Measurements from ENCODE around the gene BMPR2. TPM values are rescaled to one million over a fixed set of nuclear protein-coding genes. Genes with fewer than 3 reads are reported as not detected.
A peak's percentile ranks its signal among the peaks of the same experiment; 100 is the strongest.

BMPR2 gene
- total RNA-seq, 1 donor from 2014 or later = 15.0 TPM

DNA sequence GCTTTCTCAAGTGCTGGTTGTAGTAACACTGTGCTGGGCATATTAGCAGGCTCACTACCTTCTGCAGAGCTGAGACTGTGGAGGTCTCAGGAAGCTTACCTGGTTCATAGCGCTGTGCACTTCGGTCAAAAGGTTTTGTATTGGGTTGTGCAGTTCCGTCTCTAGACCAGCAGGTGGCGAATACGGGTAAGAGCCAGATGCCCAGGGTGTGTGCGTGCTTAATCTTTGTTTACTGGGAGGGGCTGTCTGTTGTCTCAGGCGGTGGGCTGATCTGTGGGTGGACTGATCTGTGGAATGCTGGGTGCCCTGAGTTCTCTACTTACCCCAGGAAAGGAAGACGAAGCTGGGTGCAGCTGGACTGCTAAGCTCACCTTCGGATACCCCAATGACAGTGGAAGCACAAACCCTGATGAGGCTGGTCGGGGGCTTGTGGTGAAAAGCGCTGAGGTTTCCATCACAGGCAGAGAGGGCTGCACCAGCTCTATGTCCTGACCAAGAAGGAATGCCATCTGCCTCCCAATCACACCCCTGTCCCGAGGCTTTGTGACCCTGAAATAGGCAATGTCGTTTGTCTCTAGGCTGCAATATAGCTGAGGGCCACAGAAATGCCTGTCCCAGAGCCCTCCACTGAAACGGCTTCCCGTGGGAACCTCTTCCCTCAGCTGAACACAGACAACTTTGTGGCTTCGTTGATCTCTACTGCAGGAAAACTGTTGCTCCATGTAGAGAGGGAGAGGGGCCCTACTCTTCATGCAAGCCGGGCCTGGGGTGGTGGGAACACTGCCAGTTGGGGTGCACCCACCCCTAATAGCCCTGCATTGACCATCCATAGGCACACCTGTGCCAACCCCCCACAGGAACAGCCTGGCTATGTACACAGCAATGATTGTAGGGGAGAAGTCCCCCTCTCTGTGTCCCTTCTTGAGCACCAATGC lies 212.8 kb downstream of the BMPR2 start:
- DNase-seq (ENCODE audit: low spot score) (peak; percentile 69), ATAC-seq (peak; percentile 99)

DNA sequence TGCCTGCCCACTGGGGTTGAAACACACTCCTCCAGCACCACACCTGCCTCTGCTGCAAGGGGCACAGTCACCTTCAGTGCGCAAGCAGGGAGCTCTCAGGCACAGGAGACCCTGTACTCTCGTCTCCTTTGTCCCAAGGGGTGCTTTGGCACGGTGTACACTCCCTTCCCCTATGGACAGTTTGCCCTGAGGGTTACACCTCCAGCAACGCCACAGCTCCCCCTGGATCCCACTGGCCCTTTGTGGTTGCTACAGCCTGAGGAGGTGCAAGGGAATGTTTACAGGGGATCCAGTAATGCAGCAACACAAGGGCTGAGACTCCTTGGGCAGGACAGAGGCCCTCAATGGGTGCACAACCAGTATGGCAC lies 213.4 kb downstream of the BMPR2 start:
- no peak for DNase-seq (ENCODE audit: low spot score)
- no peak for ATAC-seq

- ATAC-seq (no peak), DNase-seq (ENCODE audit: low spot score) (no peak)
Observed at GRCh38 chr2:202592566-202592965, 216.4 kb downstream of the BMPR2 start.

DNA sequence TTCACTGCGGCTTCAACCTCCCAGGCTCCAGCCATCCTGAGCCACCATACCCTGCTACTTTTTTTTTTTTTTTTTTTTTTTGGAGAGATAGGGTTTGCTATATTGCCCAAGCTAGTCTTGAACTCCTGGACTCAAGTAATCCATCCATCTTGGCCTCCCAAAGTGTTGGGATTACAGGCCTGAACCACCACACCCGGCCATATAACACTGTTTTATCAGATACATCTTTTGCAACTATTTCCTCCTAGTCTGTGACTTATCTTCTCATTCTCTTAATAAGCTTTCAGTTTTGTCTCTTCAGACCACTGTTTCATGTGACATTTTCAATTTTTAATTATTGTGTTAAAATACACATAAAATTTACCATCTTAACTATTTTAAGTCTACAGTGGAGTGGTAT lies 223.0 kb downstream of the BMPR2 start:
- ATAC-seq (no peak), DNase-seq (ENCODE audit: low spot score) (no peak)

- DNase-seq (ENCODE audit: low spot score) (no peak), ATAC-seq (no peak)
Observed at GRCh38 chr2:202599911-202600310, 223.8 kb downstream of the BMPR2 start.

DNA sequence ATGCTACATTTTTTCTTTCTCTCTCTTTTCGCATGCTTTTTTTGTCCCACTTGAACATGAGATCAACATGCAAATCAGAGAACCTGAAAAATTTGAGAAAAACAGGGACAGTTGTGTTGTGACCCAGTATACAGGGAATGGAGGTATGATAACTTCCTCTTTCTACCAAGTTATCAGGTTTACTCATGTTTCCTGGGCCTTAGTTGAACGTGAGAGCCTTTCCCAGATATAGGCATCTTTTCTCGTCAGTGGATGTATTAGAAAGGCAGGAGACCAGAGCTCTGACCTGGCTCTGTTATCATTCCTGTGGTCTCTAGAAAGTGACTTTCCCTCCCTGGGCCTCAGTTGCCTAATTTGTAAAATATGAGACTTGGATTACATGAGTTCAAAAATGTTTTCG lies 228.6 kb downstream of the BMPR2 start:
- DNase-seq (ENCODE audit: low spot score) (no peak), ATAC-seq (no peak)

DNA sequence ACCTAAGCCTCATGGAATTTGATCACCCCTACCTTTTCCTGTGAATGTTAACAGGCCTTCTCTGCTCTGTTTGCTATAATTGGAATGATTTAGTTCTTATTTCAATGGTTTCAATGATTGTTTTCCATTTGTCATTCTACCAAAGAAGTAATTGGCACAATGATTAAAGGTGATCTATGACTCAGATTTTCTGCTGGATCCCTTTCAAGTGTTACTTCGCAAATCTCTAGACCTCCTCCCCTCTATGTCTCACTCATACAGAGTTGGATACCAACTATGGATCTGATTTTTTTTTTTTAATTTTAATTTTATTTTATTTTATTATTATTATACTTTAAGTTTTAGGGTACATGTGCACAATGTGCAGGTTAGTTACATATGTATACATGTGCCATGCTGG lies 229.0 kb downstream of the BMPR2 start:
- DNase-seq (ENCODE audit: low spot score) = no peak

GRCh38 chr2:202608142-202608852 lies 232.2 kb downstream of the BMPR2 start:
- DNase-seq (ENCODE audit: low spot score) = no peak
- peak; percentile 18 for ATAC-seq

More for the DNA sequence above, 229.0 kb downstream of the BMPR2 start:
- ATAC-seq = no peak

- no peak for ATAC-seq
Observed at GRCh38 chr2:202609381-202610145, 233.4 kb downstream of the BMPR2 start.

DNA sequence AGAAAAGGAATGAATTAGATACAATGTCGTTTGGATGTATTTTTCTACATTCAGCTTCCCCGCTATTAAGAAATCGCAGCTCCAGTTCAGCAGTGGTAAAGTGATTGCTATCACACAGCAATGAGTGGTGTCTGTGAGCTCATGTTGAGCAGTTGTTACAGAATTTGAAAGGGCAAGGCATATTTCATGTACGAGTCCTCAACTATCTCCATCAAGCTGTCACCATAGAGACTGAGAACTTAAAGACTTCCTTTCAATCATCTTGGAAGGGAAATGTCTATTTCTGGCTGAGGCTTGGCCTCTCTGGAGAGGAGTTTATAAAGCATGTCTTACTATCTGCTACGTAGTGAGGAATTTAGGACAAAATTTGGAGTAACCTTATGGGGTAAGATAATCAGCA lies 234.3 kb downstream of the BMPR2 start:
- ATAC-seq (no peak), DNase-seq (ENCODE audit: low spot score) (no peak)

More at GRCh38 chr2:202609381-202610145, 233.4 kb downstream of the BMPR2 start:
- DNase-seq (ENCODE audit: low spot score) = no peak

DNA sequence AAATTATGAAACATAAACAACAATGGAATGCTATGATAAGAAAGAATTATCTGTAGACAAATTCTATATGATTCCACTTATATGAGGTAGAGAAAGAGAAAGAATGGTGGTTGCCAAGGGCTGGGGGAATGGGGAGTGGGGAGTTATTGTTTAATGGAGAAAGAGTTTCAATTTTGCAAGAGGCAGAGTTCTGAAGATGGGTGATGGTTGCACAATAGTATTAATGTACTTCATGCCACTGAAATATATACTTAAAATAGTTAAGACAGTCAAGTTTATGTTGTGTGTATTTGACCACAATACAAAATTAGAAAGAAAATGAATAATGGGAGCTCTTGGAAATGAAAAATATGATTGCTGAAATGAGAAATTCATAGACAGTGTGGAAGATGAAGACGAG lies 236.0 kb downstream of the BMPR2 start:
- ATAC-seq (no peak), DNase-seq (ENCODE audit: low spot score) (no peak)

GRCh38 chr2:202613479-202613878 lies 237.4 kb downstream of the BMPR2 start:
- no peak for DNase-seq (ENCODE audit: low spot score)

More at GRCh38 chr2:202613479-202613878, 237.4 kb downstream of the BMPR2 start:
- ATAC-seq = no peak

Other genes with a start within 250 kb of the BMPR2 start
- gene SUMO1, start 137.7 kb upstream of the BMPR2 start, total RNA-seq = 46.4 TPM
- 18.8 TPM for gene NOP58, start 110.6 kb upstream of the BMPR2 start, total RNA-seq